K562 (cell line): Measurements from ENCODE around the gene NOD1. TPM values are rescaled to one million over a fixed set of nuclear protein-coding genes. Genes with fewer than 3 reads are reported as not detected.

ENCODE experiments used
- ETV1 ChIP-seq: fragments of 450-650 bp; conservative IDR thresholded peaks from 2 replicates; pipeline ENCODE4 v1.6.1; 2016; ENCODE audit warnings: missing genetic modification characterization, control low read depth, low read depth, missing compliant biosample characterization
- ETV6 ChIP-seq, 3 experiments: fragments of 150-350 bp in 1 of 3; sonication (generic) in 1 of 3; formaldehyde crosslinking in 1 of 3; IDR thresholded peaks; 2 replicates each; pipeline versions ENCODE4 v1.6.1 to v1.8.0; 2014 to 2022; ENCODE audit warnings: borderline replicate concordance in 2 of 3, low read depth in 2 of 3, antibody characterized with exemption in 1 of 3, low read length in 1 of 3, mild to moderate bottlenecking in 1 of 3, missing genetic modification reagents in 1 of 3
- FUS ChIP-seq: fragments of 200-400 bp; formaldehyde crosslinking; optimal IDR thresholded peaks from 2 replicates; pipeline ENCODE3; 2017; ENCODE audit warnings: low read depth, low read length
- L3MBTL2 ChIP-seq: fragments of 450-650 bp; IDR thresholded peaks from 2 replicates; pipeline ENCODE4 v1.6.1; 2016; ENCODE audit warnings: mild to moderate bottlenecking, moderate library complexity
- POLR2H ChIP-seq: IDR thresholded peaks from 2 replicates; pipeline ENCODE4 v1.6.1; 2016; ENCODE audit warnings: missing genetic modification characterization, low read depth, mild to moderate bottlenecking, control low read depth, missing compliant biosample characterization, moderate library complexity
- ZNF445 ChIP-seq: fragments of 250-450 bp; sonication (Bioruptor Pico); IDR thresholded peaks from 2 replicates; pipeline ENCODE4 v1.4.0; 2020; ENCODE audit warnings: low read depth, mild to moderate bottlenecking, moderate library complexity
- ZNF507 ChIP-seq: conservative IDR thresholded peaks from 2 replicates; pipeline ENCODE4 v1.6.1; 2017; ENCODE audit warnings: missing genetic modification characterization, missing compliant biosample characterization
- ZNF584 ChIP-seq: fragments of 200-800 bp; sonication (Bioruptor generic); IDR thresholded peaks from 2 replicates; pipeline ENCODE4 v1.6.1; 2016; ENCODE audit warnings: low read depth, mild to moderate bottlenecking, missing genetic modification characterization, missing compliant biosample characterization
- polyA plus RNA-seq, 8 experiments: library from polyadenylated mRNA; depleted of rRNA in 4 of 8; stranded (reverse) in 5 of 8; unstranded in 3 of 8; fragments of >200 nt; fragmentation: Nextera tagmentation in 2 of 8; fragmentation: Illumina TruSeq in 1 of 8; extraction: Ambion mirVana in 2 of 8; extraction: Trizol in 1 of 8; gene quantifications; 2 replicates each; pipeline versions ENCODE4 v1.2.1 to v1.2.3, GENCODE V29; 2011 to 2014; ENCODE audit warnings: inconsistent platforms in 1 of 8, missing spikeins in 1 of 8
- total RNA-seq, 7 experiments: library from RNA; depleted of rRNA in 6 of 7; stranded (reverse); fragments of >200 nt in 6 of 7; fragmentation: Illumina TruSeq in 2 of 7; extraction: Trizol in 2 of 7; gene quantifications; 2 replicates each; pipeline versions ENCODE4 v1.2.1 to v1.2.3, GENCODE V29; 2011 to 2021; ENCODE audit warnings: low replicate concordance in 1 of 7
- TF ChIP-seq, protein P1 (sequence below), 3 experiments: fragments of 200-800 bp in 1 of 3; fragments of 250-450 bp in 1 of 3; fragments of 450-650 bp in 1 of 3; sonication (Bioruptor Pico) in 1 of 3; sonication (Bioruptor generic) in 1 of 3; formaldehyde crosslinking in 1 of 3; IDR thresholded peaks; 2 replicates each; pipeline versions ENCODE4 v1.6.1 to v1.8.0; 2016 to 2022; ENCODE audit warnings: mild to moderate bottlenecking in 2 of 3, missing genetic modification characterization in 2 of 3, missing compliant biosample characterization in 1 of 3, moderate library complexity in 1 of 3
- TF ChIP-seq, protein P2 (sequence below): fragments of 200-800 bp; sonication (Bioruptor generic); IDR thresholded peaks from 2 replicates; pipeline ENCODE4 v1.6.1; 2017; ENCODE audit warnings: missing genetic modification characterization, missing compliant biosample characterization
- TF ChIP-seq, protein P3 (sequence below): IDR thresholded peaks from 3 replicates; pipeline ENCODE4 v1.6.1; 2011; ENCODE audit warnings: borderline replicate concordance, mild to moderate bottlenecking; ENCODE audit not compliant: insufficient read length, insufficient read depth
- TF ChIP-seq, protein P4 (sequence below), 2 experiments: fragments of 450-650 bp; IDR thresholded peaks; 2 replicates each; pipeline ENCODE4 v1.6.1; 2018; ENCODE audit warnings: mild to moderate bottlenecking in 2 of 2, low read depth in 1 of 2; ENCODE audit not compliant: partially characterized antibody in 2 of 2

NOD1 gene
- total and polyA plus RNA-seq, 9 of the 15 experiments (the other 6 are each of a cell fraction or from before 2014, with no cell fraction given): 0.34 to 7.1 (median 4.7) TPM

DNA sequence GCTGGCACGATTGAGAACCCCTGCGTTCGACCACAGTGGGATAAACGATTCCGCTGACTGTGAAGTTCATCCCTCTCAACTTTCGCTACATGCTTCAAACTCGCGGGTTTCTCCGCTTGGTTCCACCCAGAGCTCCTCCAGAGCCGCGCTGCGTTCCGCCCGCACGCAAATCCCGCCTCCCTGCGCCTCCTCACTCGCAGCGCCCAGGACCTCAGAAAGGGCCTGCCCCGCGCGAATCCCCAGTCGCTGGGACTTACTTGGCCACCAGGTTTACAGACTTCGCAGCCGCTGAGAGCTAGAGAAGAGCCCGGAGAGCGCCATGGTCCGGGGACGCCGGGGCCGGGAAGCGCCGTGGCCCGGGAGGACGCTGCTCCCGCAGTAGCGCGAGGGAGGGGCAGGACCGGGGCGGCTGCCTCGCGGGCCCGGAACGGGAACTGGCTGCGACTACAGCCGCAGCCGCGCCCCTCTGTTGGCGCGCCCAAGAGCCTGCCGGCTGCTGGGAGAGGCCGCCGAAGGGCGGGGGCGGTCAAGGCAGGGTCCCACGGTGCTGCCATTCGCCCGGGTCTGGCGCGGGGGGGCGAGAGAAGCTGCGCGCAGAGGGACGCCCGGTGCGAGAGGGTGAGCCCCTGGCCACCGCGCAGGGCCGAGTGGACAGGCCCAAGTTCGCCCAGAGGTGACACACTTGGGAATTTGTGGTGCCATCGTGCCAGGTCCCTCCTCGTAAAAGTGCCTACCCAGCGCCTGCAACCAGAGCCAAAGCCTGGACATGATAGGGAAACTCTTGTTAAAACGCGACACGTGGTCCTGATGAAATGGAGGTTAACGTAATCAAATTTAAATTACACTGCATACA is at the start of gene NOD1 (continued):
- TF ChIP-seq, protein P1, sequence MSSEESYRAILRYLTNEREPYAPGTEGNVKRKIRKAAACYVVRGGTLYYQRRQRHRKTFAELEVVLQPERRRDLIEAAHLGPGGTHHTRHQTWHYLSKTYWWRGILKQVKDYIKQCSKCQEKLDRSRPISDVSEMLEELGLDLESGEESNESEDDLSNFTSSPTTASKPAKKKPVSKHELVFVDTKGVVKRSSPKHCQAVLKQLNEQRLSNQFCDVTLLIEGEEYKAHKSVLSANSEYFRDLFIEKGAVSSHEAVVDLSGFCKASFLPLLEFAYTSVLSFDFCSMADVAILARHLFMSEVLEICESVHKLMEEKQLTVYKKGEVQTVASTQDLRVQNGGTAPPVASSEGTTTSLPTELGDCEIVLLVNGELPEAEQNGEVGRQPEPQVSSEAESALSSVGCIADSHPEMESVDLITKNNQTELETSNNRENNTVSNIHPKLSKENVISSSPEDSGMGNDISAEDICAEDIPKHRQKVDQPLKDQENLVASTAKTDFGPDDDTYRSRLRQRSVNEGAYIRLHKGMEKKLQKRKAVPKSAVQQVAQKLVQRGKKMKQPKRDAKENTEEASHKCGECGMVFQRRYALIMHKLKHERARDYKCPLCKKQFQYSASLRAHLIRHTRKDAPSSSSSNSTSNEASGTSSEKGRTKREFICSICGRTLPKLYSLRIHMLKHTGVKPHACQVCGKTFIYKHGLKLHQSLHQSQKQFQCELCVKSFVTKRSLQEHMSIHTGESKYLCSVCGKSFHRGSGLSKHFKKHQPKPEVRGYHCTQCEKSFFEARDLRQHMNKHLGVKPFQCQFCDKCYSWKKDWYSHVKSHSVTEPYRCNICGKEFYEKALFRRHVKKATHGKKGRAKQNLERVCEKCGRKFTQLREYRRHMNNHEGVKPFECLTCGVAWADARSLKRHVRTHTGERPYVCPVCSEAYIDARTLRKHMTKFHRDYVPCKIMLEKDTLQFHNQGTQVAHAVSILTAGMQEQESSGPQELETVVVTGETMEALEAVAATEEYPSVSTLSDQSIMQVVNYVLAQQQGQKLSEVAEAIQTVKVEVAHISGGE (CRISPR knock-in tag; IDR thresholded peaks at IDR 0.05): peak in 1 of 3 experiments; percentile 69; a peak in 1 of 6 replicates
- TF ChIP-seq ZNF507 (tag) (no peak), POLR2H (tag) (peak; percentile 21; the same call in 1 of the 2 replicates), L3MBTL2 (peak; percentile 76), FUS (peak; percentile 21), ZNF584 (CRISPR knock-in tag) (no peak), ETV1 (tag) (no peak), ZNF445 (no peak), ETV6 (IDR thresholded peaks at IDR 0.05; ENCODE audit: borderline replicate concordance in 1 of 2, low read depth in 2 of 2, low read length in 1 of 2) (no peak), ETV6 (CRISPR knock-in tag; IDR thresholded peaks at IDR 0.05; ENCODE audit: borderline replicate concordance) (no peak)
- TF ChIP-seq, protein P2, sequence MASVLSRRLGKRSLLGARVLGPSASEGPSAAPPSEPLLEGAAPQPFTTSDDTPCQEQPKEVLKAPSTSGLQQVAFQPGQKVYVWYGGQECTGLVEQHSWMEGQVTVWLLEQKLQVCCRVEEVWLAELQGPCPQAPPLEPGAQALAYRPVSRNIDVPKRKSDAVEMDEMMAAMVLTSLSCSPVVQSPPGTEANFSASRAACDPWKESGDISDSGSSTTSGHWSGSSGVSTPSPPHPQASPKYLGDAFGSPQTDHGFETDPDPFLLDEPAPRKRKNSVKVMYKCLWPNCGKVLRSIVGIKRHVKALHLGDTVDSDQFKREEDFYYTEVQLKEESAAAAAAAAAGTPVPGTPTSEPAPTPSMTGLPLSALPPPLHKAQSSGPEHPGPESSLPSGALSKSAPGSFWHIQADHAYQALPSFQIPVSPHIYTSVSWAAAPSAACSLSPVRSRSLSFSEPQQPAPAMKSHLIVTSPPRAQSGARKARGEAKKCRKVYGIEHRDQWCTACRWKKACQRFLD (CRISPR knock-in tag): no peak
- TF ChIP-seq, protein P3, sequence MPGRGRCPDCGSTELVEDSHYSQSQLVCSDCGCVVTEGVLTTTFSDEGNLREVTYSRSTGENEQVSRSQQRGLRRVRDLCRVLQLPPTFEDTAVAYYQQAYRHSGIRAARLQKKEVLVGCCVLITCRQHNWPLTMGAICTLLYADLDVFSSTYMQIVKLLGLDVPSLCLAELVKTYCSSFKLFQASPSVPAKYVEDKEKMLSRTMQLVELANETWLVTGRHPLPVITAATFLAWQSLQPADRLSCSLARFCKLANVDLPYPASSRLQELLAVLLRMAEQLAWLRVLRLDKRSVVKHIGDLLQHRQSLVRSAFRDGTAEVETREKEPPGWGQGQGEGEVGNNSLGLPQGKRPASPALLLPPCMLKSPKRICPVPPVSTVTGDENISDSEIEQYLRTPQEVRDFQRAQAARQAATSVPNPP: no peak
- TF ChIP-seq, protein P4, sequence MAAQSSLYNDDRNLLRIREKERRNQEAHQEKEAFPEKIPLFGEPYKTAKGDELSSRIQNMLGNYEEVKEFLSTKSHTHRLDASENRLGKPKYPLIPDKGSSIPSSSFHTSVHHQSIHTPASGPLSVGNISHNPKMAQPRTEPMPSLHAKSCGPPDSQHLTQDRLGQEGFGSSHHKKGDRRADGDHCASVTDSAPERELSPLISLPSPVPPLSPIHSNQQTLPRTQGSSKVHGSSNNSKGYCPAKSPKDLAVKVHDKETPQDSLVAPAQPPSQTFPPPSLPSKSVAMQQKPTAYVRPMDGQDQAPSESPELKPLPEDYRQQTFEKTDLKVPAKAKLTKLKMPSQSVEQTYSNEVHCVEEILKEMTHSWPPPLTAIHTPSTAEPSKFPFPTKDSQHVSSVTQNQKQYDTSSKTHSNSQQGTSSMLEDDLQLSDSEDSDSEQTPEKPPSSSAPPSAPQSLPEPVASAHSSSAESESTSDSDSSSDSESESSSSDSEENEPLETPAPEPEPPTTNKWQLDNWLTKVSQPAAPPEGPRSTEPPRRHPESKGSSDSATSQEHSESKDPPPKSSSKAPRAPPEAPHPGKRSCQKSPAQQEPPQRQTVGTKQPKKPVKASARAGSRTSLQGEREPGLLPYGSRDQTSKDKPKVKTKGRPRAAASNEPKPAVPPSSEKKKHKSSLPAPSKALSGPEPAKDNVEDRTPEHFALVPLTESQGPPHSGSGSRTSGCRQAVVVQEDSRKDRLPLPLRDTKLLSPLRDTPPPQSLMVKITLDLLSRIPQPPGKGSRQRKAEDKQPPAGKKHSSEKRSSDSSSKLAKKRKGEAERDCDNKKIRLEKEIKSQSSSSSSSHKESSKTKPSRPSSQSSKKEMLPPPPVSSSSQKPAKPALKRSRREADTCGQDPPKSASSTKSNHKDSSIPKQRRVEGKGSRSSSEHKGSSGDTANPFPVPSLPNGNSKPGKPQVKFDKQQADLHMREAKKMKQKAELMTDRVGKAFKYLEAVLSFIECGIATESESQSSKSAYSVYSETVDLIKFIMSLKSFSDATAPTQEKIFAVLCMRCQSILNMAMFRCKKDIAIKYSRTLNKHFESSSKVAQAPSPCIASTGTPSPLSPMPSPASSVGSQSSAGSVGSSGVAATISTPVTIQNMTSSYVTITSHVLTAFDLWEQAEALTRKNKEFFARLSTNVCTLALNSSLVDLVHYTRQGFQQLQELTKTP (IDR thresholded peaks at IDR 0.05; ENCODE audit: low read depth in 1 of 2, partially characterized antibody in 2 of 2): no peak
